Glutamatergic neuron (in vitro differentiated cells): ENCODE results near the gene PYM1. TPM values are rescaled to one million over a fixed set of nuclear protein-coding genes. Genes with fewer than 3 reads are reported as not detected.
A peak's percentile ranks its signal among the peaks of the same experiment; 100 is the strongest.

Source experiments
- DNase-seq: peaks from one replicate; pipeline ENCODE4 v3.0.0; 2022
- H3K27ac Mint-ChIP-seq: one replicate; pipeline ENCODE4 v1.8.0; 2020; ENCODE audit warnings: mild to moderate bottlenecking, mixed read lengths, inconsistent platforms; ENCODE audit not compliant: unreplicated experiment
- H3K27me3 Mint-ChIP-seq: one replicate; pipeline ENCODE4 v1.8.0; 2020; ENCODE audit warnings: mild to moderate bottlenecking, moderate library complexity, mixed read lengths, inconsistent platforms; ENCODE audit not compliant: unreplicated experiment
- H3K36me3 Mint-ChIP-seq: one replicate; pipeline ENCODE4 v1.8.0; 2020; ENCODE audit warnings: mild to moderate bottlenecking, mixed read lengths, inconsistent platforms; ENCODE audit not compliant: unreplicated experiment
- H3K4me1 Mint-ChIP-seq: one replicate; pipeline ENCODE4 v1.8.0; 2020; ENCODE audit warnings: mild to moderate bottlenecking, low read depth, mixed read lengths, inconsistent platforms; ENCODE audit not compliant: unreplicated experiment
- H3K4me3 Mint-ChIP-seq: one replicate; pipeline ENCODE4 v1.8.0; 2020; ENCODE audit warnings: mild to moderate bottlenecking, mixed read lengths, inconsistent platforms; ENCODE audit not compliant: unreplicated experiment
- H3K9me3 Mint-ChIP-seq: one replicate; pipeline ENCODE4 v1.8.0; 2020; ENCODE audit warnings: mild to moderate bottlenecking, moderate library complexity, mixed read lengths, inconsistent platforms; ENCODE audit not compliant: unreplicated experiment
- total RNA-seq: library from RNA; stranded (reverse); fragmentation: NEBNext Ultra II Directional; extraction: Animal tissue kit (Norgen Biotek cat#: 25700); gene quantifications from one replicate; pipeline ENCODE4 v1.2.1, GENCODE V29; 2021; ENCODE audit not compliant: unreplicated experiment
- TF ChIP-seq, protein P1 (sequence below): fragments of 200-600 bp; sonication (generic); IDR thresholded peaks from one replicate; pipeline ENCODE4 v1.5.0; 2021; ENCODE audit not compliant: partially characterized antibody, unreplicated experiment

The PYM1 gene
- total RNA-seq, 1 donor from 2014 or later = 55.3 TPM

DNA sequence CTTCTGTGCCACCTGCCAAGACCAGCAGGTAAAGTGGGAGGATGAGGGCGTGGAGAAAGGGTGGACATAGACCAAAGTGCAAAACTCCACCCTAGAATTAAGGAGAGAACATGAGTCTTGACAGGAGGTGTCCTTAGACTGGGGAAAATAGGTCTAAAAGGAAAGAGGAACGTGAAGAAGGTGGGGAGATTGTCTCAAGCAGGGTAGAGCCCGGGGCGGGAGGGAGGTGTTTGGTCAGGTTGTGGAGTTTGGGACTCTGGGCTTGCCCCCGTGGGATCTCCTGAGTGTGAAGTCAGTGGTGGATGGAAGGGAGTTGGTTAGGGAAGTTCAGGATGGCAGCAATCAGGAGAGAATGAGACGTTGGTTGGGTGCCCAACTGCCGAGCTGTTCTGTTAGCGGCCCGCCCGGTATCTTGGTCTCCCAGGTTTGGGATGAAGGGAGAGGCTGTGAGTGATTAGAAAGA is 3.7 kb upstream of the PYM1 start:
- TF ChIP-seq, protein P1, sequence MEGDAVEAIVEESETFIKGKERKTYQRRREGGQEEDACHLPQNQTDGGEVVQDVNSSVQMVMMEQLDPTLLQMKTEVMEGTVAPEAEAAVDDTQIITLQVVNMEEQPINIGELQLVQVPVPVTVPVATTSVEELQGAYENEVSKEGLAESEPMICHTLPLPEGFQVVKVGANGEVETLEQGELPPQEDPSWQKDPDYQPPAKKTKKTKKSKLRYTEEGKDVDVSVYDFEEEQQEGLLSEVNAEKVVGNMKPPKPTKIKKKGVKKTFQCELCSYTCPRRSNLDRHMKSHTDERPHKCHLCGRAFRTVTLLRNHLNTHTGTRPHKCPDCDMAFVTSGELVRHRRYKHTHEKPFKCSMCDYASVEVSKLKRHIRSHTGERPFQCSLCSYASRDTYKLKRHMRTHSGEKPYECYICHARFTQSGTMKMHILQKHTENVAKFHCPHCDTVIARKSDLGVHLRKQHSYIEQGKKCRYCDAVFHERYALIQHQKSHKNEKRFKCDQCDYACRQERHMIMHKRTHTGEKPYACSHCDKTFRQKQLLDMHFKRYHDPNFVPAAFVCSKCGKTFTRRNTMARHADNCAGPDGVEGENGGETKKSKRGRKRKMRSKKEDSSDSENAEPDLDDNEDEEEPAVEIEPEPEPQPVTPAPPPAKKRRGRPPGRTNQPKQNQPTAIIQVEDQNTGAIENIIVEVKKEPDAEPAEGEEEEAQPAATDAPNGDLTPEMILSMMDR = no peak
- no peak for DNase-seq
- Mint-ChIP-seq H3K9me3 (peaks cover 15% of the 10 kb centered on the region), H3K36me3 (no peaks in the 10 kb centered on the region), H3K4me3 (peak overlapping the region; percentile 94), H3K4me1 (peaks cover 39% of the 10 kb centered on the region), H3K27ac (peak overlapping the region; percentile 80), H3K27me3 (peaks cover 14% of the 10 kb centered on the region)

DNA sequence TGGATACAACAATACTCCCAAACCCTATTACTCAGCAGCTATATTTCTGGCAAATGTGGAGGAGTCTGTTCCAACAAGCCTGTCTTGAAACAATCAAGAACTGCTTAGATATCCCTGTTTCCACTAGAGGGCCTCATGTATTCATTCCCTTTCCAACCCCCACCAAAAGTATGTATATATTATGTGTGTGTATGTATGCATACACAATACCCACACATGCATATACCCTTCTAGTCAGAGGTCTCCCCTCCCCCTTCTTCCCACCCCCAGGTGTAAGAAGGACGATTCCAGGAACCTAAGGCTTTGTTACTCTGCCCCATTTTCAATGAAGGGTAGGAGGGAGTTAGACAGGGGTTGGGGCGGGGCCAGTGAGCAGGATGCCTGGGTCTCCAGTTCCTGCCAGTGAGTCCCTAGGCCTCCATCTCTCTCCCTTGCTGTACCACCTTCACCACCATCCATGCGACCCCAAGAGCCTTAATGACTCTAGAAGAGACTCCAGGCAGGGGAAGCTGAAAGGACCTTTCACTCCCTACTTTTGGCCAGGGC is 3.1 kb upstream of the PYM1 start, which contains the start of gene DGKA:
DGKA (plus strand) TSS at position 392 of the 546 bp plus-strand sequence. CDS start 5,342 bp downstream, outside the sequence.
- TF ChIP-seq, protein P1 = peak; percentile 45
- H3K27ac Mint-ChIP-seq = peak within 1 kb of the TSS; percentile 80
- H3K36me3 Mint-ChIP-seq = no peaks in the 10 kb centered on the region
- H3K4me1 Mint-ChIP-seq = peaks cover 39% of the 10 kb centered on the region
- DNase-seq = no peak
- peak within 1 kb of the TSS; percentile 94 for H3K4me3 Mint-ChIP-seq
- H3K27me3 Mint-ChIP-seq = peaks cover 14% of the 10 kb centered on the region
- peaks cover 15% of the 10 kb centered on the region for H3K9me3 Mint-ChIP-seq

DNA sequence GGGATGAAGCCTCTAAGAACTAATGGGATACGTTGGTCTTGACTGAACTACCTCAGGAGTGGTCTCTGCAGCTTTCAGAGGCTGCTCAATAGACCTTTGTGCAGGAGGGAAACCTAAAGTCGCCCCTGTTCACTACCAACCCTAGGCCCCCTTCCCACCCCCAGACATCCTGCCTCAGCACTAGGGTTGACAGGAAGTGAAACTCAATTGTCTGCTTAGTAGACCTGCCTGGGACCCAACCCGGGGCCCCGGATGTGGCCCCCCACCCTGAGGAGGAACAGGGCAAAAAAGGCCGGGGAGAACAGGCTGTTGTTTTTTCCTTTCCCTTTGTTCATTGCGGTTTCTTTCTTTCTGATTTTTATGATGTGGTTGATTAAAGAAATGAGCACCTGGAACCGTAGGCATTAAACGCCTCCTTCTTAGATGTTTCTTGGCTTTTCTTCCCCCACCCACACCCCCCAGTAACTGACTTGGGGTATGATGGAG is 1.7 kb upstream of the PYM1 start:
- DNase-seq = no peak
- Mint-ChIP-seq H3K36me3 (no peaks in the 10 kb centered on the region), H3K4me1 (peaks cover 40% of the 10 kb centered on the region), H3K9me3 (peaks cover 15% of the 10 kb centered on the region), H3K27ac (peak overlapping the region; percentile 43), H3K27me3 (peaks cover 12% of the 10 kb centered on the region), H3K4me3 (no peak overlapping the region)
- TF ChIP-seq, protein P1 = no peak

DNA sequence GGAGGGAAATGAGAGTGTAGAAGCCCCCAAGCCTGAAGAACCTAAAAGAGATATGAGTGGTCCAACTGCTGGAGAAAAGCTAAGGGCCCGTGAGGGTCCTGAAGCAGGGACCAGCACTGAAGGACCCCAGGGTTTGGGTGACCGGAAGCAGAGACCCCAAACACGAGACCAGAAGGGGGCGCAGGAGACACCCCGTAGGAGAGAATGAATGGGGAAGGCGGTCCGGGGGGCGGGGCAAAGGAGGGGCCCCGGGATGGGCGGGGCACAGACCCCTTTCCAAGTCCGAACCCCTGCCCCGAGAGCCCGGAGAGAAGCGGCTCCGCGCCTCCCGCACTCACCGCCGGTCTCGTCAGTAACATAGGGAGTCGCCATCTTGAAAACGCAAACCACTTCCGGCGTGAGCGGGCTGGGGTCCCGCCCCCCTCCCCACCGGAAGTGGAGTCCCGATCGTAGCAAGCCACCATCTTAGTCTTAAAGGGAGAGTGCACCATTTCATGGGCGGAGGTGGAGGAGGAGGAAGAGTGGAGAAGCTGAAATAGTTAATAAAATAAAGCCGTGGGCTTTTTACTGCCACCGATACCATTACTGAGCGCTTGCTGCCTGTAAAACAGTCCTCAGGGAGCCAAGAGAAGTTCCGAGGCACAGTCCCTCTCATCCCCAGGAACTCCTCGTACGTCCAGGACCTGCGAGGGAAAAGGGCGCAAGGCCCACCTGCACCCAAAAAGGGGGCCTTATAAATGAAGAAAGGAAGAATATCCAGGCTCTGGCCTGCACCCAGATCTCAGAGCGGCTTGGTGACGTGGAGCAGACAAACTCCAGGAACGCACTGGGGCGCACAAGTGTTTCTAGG is 731 bp downstream of the PYM1 start:
- Mint-ChIP-seq H3K4me1 (peaks cover 28% of the 10 kb centered on the region), H3K9me3 (peaks cover 10% of the 10 kb centered on the region), H3K27me3 (peaks cover 11% of the 10 kb centered on the region)

More for the DNA sequence above, 731 bp downstream of the PYM1 start:
- peak overlapping the region; percentile 98 for H3K4me3 Mint-ChIP-seq
- DNase-seq = peak; percentile 85
- H3K27ac Mint-ChIP-seq = peak overlapping the region; percentile 94
- H3K36me3 Mint-ChIP-seq = no peaks in the 10 kb centered on the region
- TF ChIP-seq, protein P1 = peak; percentile 85
